Posterior vena cava (tissue), 2 donors: ENCODE measurements around the gene ITGA11. TPM values are rescaled to one million over a fixed set of nuclear protein-coding genes. Genes with fewer than 3 reads are reported as not detected.

Source experiments
- DNase-seq: peaks from one replicate; pipeline ENCODE4 v3.0.0-alpha.2; 2020; ENCODE audit warnings: low spot score
- intact Hi-C, 2 donors: fragments of 100-400 bp; cut with DNase I; formaldehyde crosslinking; loops; one replicate each; pipeline versions ENCODE4 v1.14.1 to v1.14.2; 2022 to 2023
- long read RNA-seq, 2 donors: library from polyadenylated mRNA; unstranded; transcript quantifications; one replicate each; pipeline ENCODE4 v2.0.0, GENCODE V29; 2020 to 2021
- total RNA-seq, 2 donors: library from RNA; stranded (reverse); fragmentation: NEBNext Ultra II Directional; extraction: Animal tissue kit (Norgen Biotek cat#: 25700); gene quantifications; one replicate each; pipeline ENCODE4 v1.2.1, GENCODE V29; 2021
- donor health status: DM: yes; HTN: yes; CAD: no.
- donor health status: DM: yes; HTN: yes; CAD: no.

ITGA11 gene
- total RNA-seq = 10 to 100 TPM; 23.1 to 62.5 TPM
- long read RNA-seq, donor 1, transcript ITGA11-201 (30 exons, 3,955 nt) = major isoform, 5 of 32 reads
- long read RNA-seq, donor 1, partial matches to known transcripts = 15 of 32 reads
- long read RNA-seq, donor 1, other reads (novel, unspliced or antisense) = 12 of 32 reads
- long read RNA-seq, donor 2, partial matches to known transcripts = 6 of 26 reads
- long read RNA-seq, donor 2, other reads (novel, unspliced or antisense) = 17 of 26 reads

GRCh38 chr15:68431792-68432401, at the start of gene ITGA11:
ITGA11 (minus strand) TSS chr15:68432163; CDS start chr15:68432066, 97 bp downstream.
- DNase-seq = peak; percentile 90
- intact Hi-C loops = no loop called here

- intact Hi-C loops = loop anchor here in 1 of 2 donors (5.0 kb wide), 1 partner anchor 36 kb away; no protein-coding TSS in a partner anchor
- DNase-seq = no peak
Observed at GRCh38 chr15:68481321-68481720, 49.4 kb upstream of the ITGA11 start.

- no peak for DNase-seq
- intact Hi-C loops = loop anchor here in 1 of 2 donors (5.0 kb wide), 1 partner anchor 37 kb away; no protein-coding TSS in a partner anchor
Observed at GRCh38 chr15:68480296-68480695, 48.3 kb upstream of the ITGA11 start.

GRCh38 chr15:68479870-68480269, 47.9 kb upstream of the ITGA11 start:
- no peak for DNase-seq
- intact Hi-C loops = loop anchor here in 1 of 2 donors (5.0 kb wide), 1 partner anchor 37 kb away; no protein-coding TSS in a partner anchor

GRCh38 chr15:68479406-68479805, 47.4 kb upstream of the ITGA11 start:
- intact Hi-C loops = no loop called here
- DNase-seq = peak; percentile 92

- intact Hi-C loops = no loop called here
- DNase-seq = no peak
Observed at GRCh38 chr15:68478853-68479252, 46.9 kb upstream of the ITGA11 start.

GRCh38 chr15:68475449-68475848, 43.5 kb upstream of the ITGA11 start:
- intact Hi-C loops = no loop called here
- no peak for DNase-seq

GRCh38 chr15:68471541-68471940, 39.6 kb upstream of the ITGA11 start:
- DNase-seq = no peak
- intact Hi-C loops = no loop called here

- intact Hi-C loops = no loop called here
- no peak for DNase-seq
Observed at GRCh38 chr15:68470976-68471375, 39.0 kb upstream of the ITGA11 start.

GRCh38 chr15:68470049-68470742, 38.2 kb upstream of the ITGA11 start:
- no peak for DNase-seq
- intact Hi-C loops = no loop called here

GRCh38 chr15:68469162-68470048, 37.4 kb upstream of the ITGA11 start:
- no peak for DNase-seq
- intact Hi-C loops = no loop called here

- intact Hi-C loops = no loop called here
- DNase-seq = no peak
Observed at GRCh38 chr15:68466876-68467275, 34.9 kb upstream of the ITGA11 start.

- intact Hi-C loops = no loop called here
- DNase-seq = no peak
Observed at GRCh38 chr15:68465861-68466560, 34.0 kb upstream of the ITGA11 start.

- peak; percentile 92 for DNase-seq
- intact Hi-C loops = no loop called here
Observed at GRCh38 chr15:68464448-68465090, 32.6 kb upstream of the ITGA11 start.

- DNase-seq = no peak
- intact Hi-C loops = no loop called here
Observed at GRCh38 chr15:68463996-68464395, 32.0 kb upstream of the ITGA11 start.

GRCh38 chr15:68463444-68463843, 31.5 kb upstream of the ITGA11 start:
- intact Hi-C loops = no loop called here
- no peak for DNase-seq

GRCh38 chr15:68460166-68460565, 28.2 kb upstream of the ITGA11 start:
- intact Hi-C loops = no loop called here

GRCh38 chr15:68450192-68450591, 18.2 kb upstream of the ITGA11 start:
- intact Hi-C loops = no loop called here
- DNase-seq = no peak

More at GRCh38 chr15:68460166-68460565, 28.2 kb upstream of the ITGA11 start:
- DNase-seq = no peak
